Skin epidermis (tissue), 12 donors: Measurements from ENCODE around the gene GIPC3.
"Not testable (repeated sequence)": the region's sequence is repeated elsewhere in the genome, so short reads cannot be mapped to it uniquely, and the experiment has no call there.

Experiments used
- H3K27ac ChIP-seq, 21 experiments: fragments of 200-600 bp; sonication (generic) in 11 of 21; one replicate each; pipeline ENCODE4 v1.5.0; 2020; ENCODE audit warnings: mild to moderate bottlenecking in 3 of 21, inconsistent platforms in 2 of 21, moderate library complexity in 2 of 21
- H3K4me3 ChIP-seq, 7 experiments: fragments of 200-600 bp; sonication (generic) in 2 of 7; one replicate each; pipeline ENCODE4 v1.5.0; 2020; ENCODE audit warnings: inconsistent platforms in 2 of 7, mild to moderate bottlenecking in 2 of 7, moderate library complexity in 1 of 7

GIPC3 gene

GRCh38 chr19:3627351-3627723, 42.1 kb downstream of the GIPC3 start:
- peak overlapping the region in 3 of 7 experiments; percentile 79 to 98 (median 89) for H3K4me3 ChIP-seq

DNA sequence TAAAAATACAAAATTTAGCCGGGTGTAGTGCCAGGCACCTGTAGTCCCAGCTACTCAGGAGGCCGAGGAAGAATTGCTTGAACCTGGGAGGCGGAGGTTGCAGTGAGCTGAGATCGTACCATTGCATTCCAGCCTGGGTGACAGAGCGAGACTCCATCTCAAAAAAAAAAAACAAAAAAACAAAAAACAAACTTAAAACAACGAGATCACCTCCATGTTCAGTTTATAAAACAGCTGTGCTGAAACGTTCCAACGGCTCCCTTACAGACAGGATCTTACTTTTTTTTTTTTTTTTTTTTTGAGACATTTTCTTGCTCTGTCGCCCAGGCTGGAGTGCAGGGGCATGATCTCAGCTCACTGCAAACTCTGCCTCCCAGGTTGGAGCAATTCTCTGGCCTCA, 43.5 kb downstream of the GIPC3 start:
- not testable (repeated sequence) for H3K27ac ChIP-seq

More at GRCh38 chr19:3627351-3627723, 42.1 kb downstream of the GIPC3 start:
- H3K27ac ChIP-seq, result peak overlapping the region in 11 of 21 experiments; percentile 92 to 100 (median 97)

DNA sequence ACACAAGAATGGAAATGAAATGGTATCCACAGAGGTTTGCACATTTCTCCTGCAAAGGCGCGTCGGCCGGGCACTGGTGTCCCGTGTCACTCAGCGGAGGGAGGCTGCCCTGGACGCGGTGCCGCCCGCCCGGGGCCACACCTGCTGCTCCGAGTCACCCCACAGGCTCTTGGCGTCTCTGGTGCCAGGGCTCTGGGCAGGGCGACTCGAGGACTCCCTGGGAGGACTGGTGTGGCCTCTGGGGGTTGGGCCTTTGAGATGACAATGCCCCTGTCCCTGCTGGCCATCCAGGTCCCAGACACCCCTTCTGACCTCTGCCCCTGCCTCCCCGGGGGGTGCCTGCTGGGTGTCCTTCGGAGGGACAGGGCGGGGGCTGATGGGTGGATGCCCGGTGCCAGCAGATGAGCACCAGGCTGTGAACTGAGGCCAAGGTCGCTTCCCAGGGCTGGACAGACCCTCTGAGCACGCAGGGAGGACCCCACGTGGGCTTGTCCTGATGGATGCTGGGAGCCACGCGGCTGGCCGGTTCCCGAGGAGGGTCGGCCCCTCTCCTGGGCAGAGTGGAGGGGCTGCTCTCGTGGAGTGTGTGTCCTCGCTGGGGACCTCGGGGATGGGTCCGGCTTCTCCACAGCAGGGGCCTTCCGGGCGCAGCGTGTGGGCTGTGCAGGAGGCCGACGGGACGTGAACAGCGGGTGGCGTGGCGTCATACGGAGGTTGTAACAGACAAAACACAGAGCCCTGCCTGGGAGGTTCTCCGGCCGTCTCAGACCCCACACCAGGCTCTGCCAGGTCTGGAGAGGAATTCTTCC, 46.0 kb downstream of the GIPC3 start:
- Histone ChIP-seq H3K4me3 (no peak overlapping the region), H3K27ac (no peak overlapping the region)

More for the DNA sequence above, 43.5 kb downstream of the GIPC3 start:
- not testable (repeated sequence) for H3K4me3 ChIP-seq

GRCh38 chr19:3632098-3632497, 46.8 kb downstream of the GIPC3 start:
- H3K4me3 ChIP-seq, result no peak overlapping the region
- H3K27ac ChIP-seq, result no peak overlapping the region

DNA sequence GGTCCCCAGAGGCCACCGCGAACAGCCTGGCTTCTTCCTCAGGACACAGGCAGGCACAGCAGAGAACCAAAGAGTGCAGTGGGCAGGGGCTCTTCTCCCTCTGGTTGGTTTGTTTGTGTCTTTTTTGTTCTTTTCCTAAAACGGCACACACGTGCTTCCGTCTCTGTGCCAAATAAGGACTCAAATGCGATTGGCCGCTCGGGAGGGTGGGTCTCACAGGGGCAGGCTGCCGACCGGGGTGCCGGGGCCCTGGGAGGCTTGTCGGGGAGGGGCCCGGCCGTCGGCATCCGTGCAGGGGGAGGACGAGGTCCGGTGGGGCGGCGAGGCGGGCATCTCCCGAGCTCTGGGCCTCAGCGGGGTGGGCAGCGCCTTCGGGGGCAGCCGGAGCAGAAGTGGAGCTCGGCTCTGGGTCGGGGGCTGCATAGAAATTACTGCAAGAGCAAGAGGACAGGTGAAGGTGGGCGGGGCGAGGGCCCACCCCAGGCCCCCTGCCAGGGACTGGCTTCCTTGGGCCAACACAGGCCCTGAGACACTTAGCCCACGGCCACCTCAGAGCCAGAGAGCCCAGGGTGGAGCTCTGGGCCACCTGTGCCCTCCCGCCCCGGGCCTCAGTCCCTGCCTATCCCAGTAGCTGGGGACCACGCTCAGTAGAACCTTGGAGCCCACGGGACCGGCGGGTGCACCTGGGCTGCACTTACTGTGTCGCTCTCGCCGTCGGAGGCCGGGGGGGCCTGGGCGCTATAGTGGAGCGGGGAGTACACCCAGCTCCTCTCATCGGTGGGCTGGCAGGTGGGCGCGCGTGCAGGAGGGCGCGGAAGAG, 47.7 kb downstream of the GIPC3 start:
- Histone ChIP-seq H3K27ac (no peak overlapping the region), H3K4me3 (no peak overlapping the region)

DNA sequence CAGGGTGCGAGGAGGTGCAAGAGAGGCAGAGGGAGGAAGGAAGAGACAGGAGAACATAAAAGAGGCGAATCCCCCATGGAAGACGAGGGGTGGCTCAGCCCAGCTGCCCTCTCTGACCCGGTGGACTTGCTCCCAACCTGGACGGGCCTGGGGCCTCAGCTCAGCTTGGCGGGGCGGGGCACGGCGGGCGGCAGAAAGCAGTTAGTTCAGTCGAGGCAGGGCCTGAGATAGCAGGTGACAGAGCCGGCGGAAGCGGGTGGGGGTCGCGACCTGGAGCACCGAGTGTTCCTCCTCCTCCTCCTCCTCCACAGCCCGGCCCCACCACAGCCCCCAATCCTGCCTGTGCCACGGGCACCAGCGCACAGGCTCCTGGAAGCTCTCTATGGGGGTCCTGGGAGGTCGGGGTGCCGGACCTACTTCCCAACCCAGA, 48.3 kb downstream of the GIPC3 start:
- no peak overlapping the region for H3K27ac ChIP-seq
- no peak overlapping the region for H3K4me3 ChIP-seq

DNA sequence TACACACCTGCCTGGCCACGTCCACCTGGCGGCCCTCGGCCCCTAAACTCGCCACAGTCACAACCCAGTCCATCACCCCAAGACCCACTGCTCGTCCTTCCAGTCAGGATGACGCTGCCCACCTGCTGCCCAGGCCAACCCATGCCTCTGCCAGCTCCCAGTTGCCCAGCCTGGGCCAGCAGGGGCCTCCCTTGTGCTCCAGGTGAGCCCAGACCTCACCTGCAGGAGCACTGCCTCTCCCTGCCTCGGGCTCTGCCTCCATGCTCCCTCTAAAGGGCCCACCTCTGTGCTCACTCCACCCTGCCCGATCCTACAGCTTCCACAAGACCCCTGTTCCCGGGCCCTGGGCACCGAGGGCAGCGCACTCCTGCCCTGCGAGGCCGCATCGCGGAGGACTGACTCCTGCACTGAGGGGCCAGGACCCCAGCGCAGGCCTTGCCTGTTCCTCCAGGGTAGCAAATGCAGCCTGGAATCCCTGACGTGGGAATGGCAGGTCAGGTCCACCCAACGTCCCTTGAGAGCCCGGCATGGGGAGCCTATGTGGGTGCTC, 49.3 kb downstream of the GIPC3 start:
- no peak overlapping the region for H3K4me3 ChIP-seq
- no peak overlapping the region for H3K27ac ChIP-seq

DNA sequence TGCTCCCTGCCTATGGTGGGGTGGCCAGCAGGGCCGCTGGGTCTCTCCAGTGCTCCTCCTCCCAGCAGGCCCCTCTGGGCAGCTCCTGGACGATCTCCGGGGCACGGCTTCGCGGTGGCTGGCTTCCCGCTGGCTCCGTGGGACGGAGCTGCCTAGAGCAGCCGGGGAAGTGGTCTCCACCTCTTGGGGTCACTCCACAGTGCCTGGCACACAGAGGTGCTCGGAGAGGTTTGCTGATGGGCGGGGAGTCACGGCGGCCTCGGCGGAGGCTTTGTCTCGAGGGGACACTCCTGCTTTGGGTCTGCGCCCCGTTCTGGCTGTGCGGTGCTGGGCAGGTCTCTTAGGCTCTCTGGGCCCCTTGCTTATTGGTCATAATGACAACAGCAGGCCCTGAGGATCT, 51.2 kb downstream of the GIPC3 start:
- no peak overlapping the region for H3K4me3 ChIP-seq
- H3K27ac ChIP-seq, result no peak overlapping the region

- Histone ChIP-seq H3K27ac (no peak overlapping the region), H3K4me3 (no peak overlapping the region)
These were observed 51.7 kb downstream of the GIPC3 start for GRCh38 chr19:3636962-3637361.

GRCh38 chr19:3637621-3638020, 52.3 kb downstream of the GIPC3 start:
- Histone ChIP-seq H3K4me3 (no peak overlapping the region), H3K27ac (no peak overlapping the region)

GRCh38 chr19:3638208-3639193, 53.2 kb downstream of the GIPC3 start:
- Histone ChIP-seq H3K27ac (no peak overlapping the region), H3K4me3 (no peak overlapping the region)

GRCh38 chr19:3639479-3639878, 54.2 kb downstream of the GIPC3 start:
- Histone ChIP-seq H3K27ac (no peak overlapping the region), H3K4me3 (no peak overlapping the region)

GRCh38 chr19:3641515-3642269, 56.4 kb downstream of the GIPC3 start:
- Histone ChIP-seq H3K27ac (no peak overlapping the region), H3K4me3 (no peak overlapping the region)

GRCh38 chr19:3642296-3642695, 57.0 kb downstream of the GIPC3 start:
- Histone ChIP-seq H3K27ac (no peak overlapping the region), H3K4me3 (no peak overlapping the region)
